GM13976 (cell line): ENCODE results near the gene ERICH2.
"Not testable (repeated sequence)": the region's sequence is repeated elsewhere in the genome, so short reads cannot be mapped to it uniquely, and the experiment has no call there.

ENCODE experiments used
- DNase-seq: peaks from one replicate; pipeline ENCODE4 v3.0.0; 2012; ENCODE audit warnings: low spot score
- in situ Hi-C: fragments of 300-500 bp; cut with MboI; formaldehyde crosslinking; loops from one replicate; pipeline ENCODE4 v1.12.0; 2022; ENCODE audit warnings: low sequenced_read_pairs, mixed read lengths, inconsistent platforms; ENCODE audit not compliant: unreplicated experiment
- TF ChIP-seq, protein P1 (sequence below): IDR thresholded peaks from 2 replicates; pipeline ENCODE4 v1.5.1; 2012; ENCODE audit warnings: borderline replicate concordance, mild to moderate bottlenecking; ENCODE audit not compliant: insufficient read depth; ENCODE audit errors: extremely low read depth, missing control alignments, control extremely low read depth

The ERICH2 gene

DNA sequence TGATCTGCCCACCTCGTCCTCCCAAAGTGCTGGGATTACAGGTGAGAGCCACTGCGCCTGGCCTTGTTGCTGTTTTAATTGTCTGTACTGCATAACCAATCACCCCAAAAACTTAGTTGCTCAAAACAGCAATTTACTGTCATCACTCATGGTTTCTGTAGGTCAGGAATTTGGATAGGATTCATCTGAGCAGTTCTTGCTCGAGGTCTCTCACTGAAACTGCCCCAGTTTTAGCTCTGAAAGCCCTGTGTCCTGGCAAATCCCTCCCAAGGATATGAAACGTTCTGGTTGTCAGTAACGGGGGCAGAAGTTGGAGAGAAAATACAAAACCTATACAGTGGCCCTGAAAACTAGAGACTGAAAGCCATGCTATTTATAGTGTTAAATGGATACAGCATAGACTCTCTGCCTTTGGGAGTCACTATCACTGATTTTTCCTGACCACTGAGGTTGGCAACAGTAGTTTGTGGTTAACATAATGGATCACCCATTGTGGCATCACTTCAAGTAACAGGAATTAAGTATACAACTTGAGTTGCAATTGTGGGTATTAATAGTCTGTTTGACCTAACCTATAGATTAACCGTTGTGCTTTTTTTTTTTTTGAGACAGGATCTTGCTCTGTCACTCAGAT, 27.2 kb upstream of the ERICH2 start:
- DNase-seq, result no peak
- TF ChIP-seq, protein P1, sequence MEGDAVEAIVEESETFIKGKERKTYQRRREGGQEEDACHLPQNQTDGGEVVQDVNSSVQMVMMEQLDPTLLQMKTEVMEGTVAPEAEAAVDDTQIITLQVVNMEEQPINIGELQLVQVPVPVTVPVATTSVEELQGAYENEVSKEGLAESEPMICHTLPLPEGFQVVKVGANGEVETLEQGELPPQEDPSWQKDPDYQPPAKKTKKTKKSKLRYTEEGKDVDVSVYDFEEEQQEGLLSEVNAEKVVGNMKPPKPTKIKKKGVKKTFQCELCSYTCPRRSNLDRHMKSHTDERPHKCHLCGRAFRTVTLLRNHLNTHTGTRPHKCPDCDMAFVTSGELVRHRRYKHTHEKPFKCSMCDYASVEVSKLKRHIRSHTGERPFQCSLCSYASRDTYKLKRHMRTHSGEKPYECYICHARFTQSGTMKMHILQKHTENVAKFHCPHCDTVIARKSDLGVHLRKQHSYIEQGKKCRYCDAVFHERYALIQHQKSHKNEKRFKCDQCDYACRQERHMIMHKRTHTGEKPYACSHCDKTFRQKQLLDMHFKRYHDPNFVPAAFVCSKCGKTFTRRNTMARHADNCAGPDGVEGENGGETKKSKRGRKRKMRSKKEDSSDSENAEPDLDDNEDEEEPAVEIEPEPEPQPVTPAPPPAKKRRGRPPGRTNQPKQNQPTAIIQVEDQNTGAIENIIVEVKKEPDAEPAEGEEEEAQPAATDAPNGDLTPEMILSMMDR, result no peak
- in situ Hi-C loops, result no loop called here

GRCh38 chr2:170743530-170744239, 26.5 kb upstream of the ERICH2 start:
- TF ChIP-seq, protein P1, result no peak
- in situ Hi-C loops, result no loop called here
- no peak for DNase-seq

- TF ChIP-seq, protein P1, result no peak
- in situ Hi-C loops, result no loop called here
- no peak for DNase-seq
Measured at GRCh38 chr2:170744248-170745002, 25.8 kb upstream of the ERICH2 start.

DNA sequence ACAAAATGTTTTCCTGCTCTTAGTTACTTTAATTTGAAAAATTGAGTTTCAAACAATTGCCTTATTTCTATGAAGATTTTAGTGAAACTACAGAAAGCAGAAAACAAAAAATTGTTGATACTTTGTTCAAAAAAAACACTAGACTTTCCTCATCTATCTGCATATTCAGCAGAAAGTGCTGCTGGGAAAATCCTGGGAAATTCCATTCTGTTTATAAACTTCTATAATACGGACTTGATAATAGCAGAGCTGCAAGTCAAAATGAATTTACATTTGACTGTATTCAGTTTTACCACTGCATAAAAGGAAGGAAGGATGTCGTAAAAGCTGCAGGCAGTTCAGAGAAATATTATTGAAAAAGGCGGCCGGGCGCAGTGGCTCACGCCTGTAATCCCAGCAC, 24.9 kb upstream of the ERICH2 start:
- DNase-seq, result no peak
- TF ChIP-seq, protein P1, result no peak
- in situ Hi-C loops, result no loop called here

DNA sequence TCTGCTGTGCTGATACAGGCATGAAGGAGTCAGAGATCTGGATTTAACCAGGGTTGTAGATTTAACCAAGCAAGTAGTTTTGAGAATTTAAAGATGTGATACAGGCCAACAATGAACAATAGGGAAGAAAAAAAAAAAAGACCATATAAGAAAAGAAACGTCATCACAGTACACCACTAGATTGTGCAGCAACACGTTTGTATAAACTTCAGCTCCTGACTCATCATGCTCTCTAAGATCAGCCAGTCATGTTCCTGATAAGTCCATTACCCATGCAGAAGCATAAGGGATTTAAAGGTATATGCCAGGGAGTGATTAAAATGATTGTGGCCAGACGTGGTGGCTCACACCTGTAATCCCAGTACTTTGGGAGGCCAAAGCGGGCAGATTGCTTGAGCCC, 22.3 kb upstream of the ERICH2 start:
- in situ Hi-C loops, result no loop called here
- TF ChIP-seq, protein P1, result no peak
- no peak for DNase-seq

DNA sequence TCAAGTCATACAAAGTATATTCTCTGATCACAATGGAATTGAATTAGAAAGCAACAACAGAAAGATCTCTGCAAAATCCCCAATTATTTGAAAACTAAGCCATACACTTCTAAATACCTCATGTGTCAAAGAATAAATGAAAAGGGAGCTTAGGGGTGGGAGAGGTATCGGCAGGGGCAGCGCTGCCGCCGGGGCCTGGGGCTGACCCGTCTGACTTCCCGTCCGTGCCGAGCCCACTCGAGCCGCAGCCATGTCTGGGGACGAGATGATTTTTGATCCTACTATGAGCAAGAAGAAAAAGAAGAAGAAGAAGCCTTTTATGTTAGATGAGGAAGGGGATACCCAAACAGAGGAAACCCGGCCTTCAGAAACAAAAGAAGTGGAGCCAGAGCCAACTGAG, 18.6 kb upstream of the ERICH2 start:
- in situ Hi-C loops, DNase-seq: not testable (repeated sequence)

DNA sequence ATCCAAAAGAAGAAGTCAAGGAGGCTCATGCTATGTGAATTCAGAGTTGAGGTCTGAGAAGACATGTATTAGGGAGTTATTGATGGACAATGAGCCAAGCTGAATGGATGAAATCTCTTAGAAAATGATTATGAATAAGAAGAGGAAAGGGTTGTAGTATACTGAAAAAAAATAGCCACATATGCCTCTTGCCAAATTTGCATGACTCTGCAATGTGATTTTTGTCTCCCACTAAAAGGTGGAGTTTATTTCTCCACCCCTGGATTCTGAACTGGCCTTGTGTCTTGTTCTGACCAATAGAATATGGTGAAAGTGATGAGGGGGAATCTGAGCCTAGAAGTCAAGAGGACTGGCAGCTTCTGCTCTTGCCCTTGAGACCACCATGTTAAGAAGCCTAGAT, 8.6 kb upstream of the ERICH2 start:
- no peak for DNase-seq
- TF ChIP-seq, protein P1, result no peak
- in situ Hi-C loops, result no loop called here
